IPS-NIHi7 (cell line): ENCODE measurements around the gene PRKN.

Source experiments
- DNase-seq: peaks from one replicate; pipeline ENCODE4 v3.0.0; 2012; ENCODE audit warnings: mixed read lengths; ENCODE audit errors: extremely low spot score

Gene PRKN

GRCh38 chr6:162056745-162057144 is 670.8 kb downstream of the PRKN start:
- DNase-seq, result peak; percentile 55

- no peak for DNase-seq
Measured at GRCh38 chr6:162056061-162056460, 671.5 kb downstream of the PRKN start.

- DNase-seq, result peak; percentile 21
Measured at GRCh38 chr6:162055365-162055764, 672.2 kb downstream of the PRKN start.

- DNase-seq, result no peak
Measured at GRCh38 chr6:162053084-162053483, 674.5 kb downstream of the PRKN start.

GRCh38 chr6:162050579-162050978 is 677.0 kb downstream of the PRKN start:
- no peak for DNase-seq

GRCh38 chr6:162046324-162046723 is 681.2 kb downstream of the PRKN start:
- no peak for DNase-seq

GRCh38 chr6:162032620-162033019 is 694.9 kb downstream of the PRKN start:
- DNase-seq, result no peak

- DNase-seq, result no peak
Measured at GRCh38 chr6:162029873-162030576, 697.5 kb downstream of the PRKN start.

GRCh38 chr6:162026843-162027242 is 700.7 kb downstream of the PRKN start:
- DNase-seq, result no peak

- no peak for DNase-seq
Measured at GRCh38 chr6:162026031-162026430, 701.5 kb downstream of the PRKN start.

GRCh38 chr6:162019349-162019748 is 708.2 kb downstream of the PRKN start:
- no peak for DNase-seq

GRCh38 chr6:162017536-162017935 is 710.0 kb downstream of the PRKN start:
- no peak for DNase-seq

- DNase-seq, result no peak
Measured at GRCh38 chr6:162014069-162014811, 713.3 kb downstream of the PRKN start.

GRCh38 chr6:162005372-162005771 is 722.2 kb downstream of the PRKN start:
- no peak for DNase-seq

GRCh38 chr6:161996783-161997182 is 730.8 kb downstream of the PRKN start:
- no peak for DNase-seq

- DNase-seq, result no peak
Measured at GRCh38 chr6:161985876-161986423, 741.6 kb downstream of the PRKN start.

- DNase-seq, result no peak
Measured at GRCh38 chr6:161984713-161985112, 742.9 kb downstream of the PRKN start.

GRCh38 chr6:161976553-161976952 is 751.0 kb downstream of the PRKN start:
- DNase-seq, result no peak

GRCh38 chr6:161973064-161973463 is 754.5 kb downstream of the PRKN start:
- no peak for DNase-seq

- no peak for DNase-seq
Measured at GRCh38 chr6:161971043-161971442, 756.5 kb downstream of the PRKN start.

GRCh38 chr6:161963634-161964234 is 763.8 kb downstream of the PRKN start:
- no peak for DNase-seq

GRCh38 chr6:161963181-161963580 is 764.4 kb downstream of the PRKN start:
- no peak for DNase-seq

- no peak for DNase-seq
Measured at GRCh38 chr6:161961796-161962195, 765.8 kb downstream of the PRKN start.
